GM23338 (cell line): Measurements from ENCODE around the gene GALK1. TPM values are rescaled to one million over a fixed set of nuclear protein-coding genes. Genes with fewer than 3 reads are reported as not detected.

Experiments
- ATAC-seq: fragments of 200-7000 bp; cut with Tn5 transposase; 3 replicates; pipeline ENCODE4 v1.9.1; 2020
- DNase-seq: peaks from one replicate; pipeline ENCODE4 v3.0.0-alpha.2; 2015; ENCODE audit warnings: low spot score
- H2AFZ ChIP-seq: fragments of 200-600 bp; sonication (generic); 2 replicates; pipeline ENCODE4 v1.8.0; 2016; ENCODE audit warnings: antibody characterized with exemption, mild to moderate bottlenecking, moderate library complexity
- H3F3A ChIP-seq: fragments of 200-600 bp; sonication (generic); replicated peaks from 2 replicates; pipeline ENCODE4 v1.8.0; 2017; ENCODE audit warnings: antibody characterized with exemption, mixed run types, low read depth
- H3K27ac ChIP-seq: fragments of 200-600 bp; sonication (generic); 2 replicates; pipeline ENCODE4 v1.6.1; 2016; ENCODE audit warnings: low read depth
- H3K27me3 ChIP-seq: fragments of 200-600 bp; sonication (generic); 2 replicates; pipeline ENCODE4 v1.8.0; 2016; ENCODE audit warnings: mild to moderate bottlenecking, mixed run types, moderate library complexity; ENCODE audit not compliant: insufficient read depth
- H3K36me3 ChIP-seq: fragments of 200-600 bp; sonication (generic); 2 replicates; pipeline ENCODE4 v1.8.0; 2016; ENCODE audit warnings: mild to moderate bottlenecking; ENCODE audit not compliant: insufficient read depth
- H3K4me1 ChIP-seq: fragments of 200-600 bp; sonication (generic); 2 replicates; pipeline ENCODE4 v1.8.0; 2016; ENCODE audit warnings: mild to moderate bottlenecking, moderate library complexity; ENCODE audit not compliant: insufficient read depth
- H3K4me2 ChIP-seq: fragments of 200-600 bp; sonication (generic); 2 replicates; pipeline ENCODE4 v1.7.1; 2017; ENCODE audit warnings: mixed run types
- H3K4me3 ChIP-seq: fragments of 200-600 bp; sonication (generic); 2 replicates; pipeline ENCODE4 v1.6.1; 2016; ENCODE audit warnings: mixed run types
- H3K79me2 ChIP-seq: fragments of 200-600 bp; sonication (generic); replicated peaks from 2 replicates; pipeline ENCODE4 v1.8.0; 2017; ENCODE audit warnings: mild to moderate bottlenecking; ENCODE audit not compliant: insufficient read depth
- H3K9me2 ChIP-seq: fragments of 200-600 bp; sonication (generic); 2 replicates; pipeline ENCODE4 v1.8.0; 2017; ENCODE audit not compliant: insufficient read depth
- H4K20me1 ChIP-seq: fragments of 200-600 bp; sonication (generic); replicated peaks from 2 replicates; pipeline ENCODE4 v1.8.0; 2017; ENCODE audit warnings: mild to moderate bottlenecking; ENCODE audit not compliant: insufficient read depth
- H3K27ac Mint-ChIP-seq: 2 replicates; pipeline ENCODE4 v1.8.0; 2020; ENCODE audit warnings: inconsistent platforms, mild to moderate bottlenecking, moderate library complexity, mixed read lengths
- H3K27me3 Mint-ChIP-seq: 3 replicates; pipeline ENCODE4 v1.8.0; 2022; ENCODE audit warnings: low read depth, mild to moderate bottlenecking, moderate library complexity, mixed read lengths, inconsistent platforms; ENCODE audit not compliant: insufficient read depth, poor library complexity
- H3K36me3 Mint-ChIP-seq: 3 replicates; pipeline ENCODE4 v1.8.0; 2021; ENCODE audit warnings: low read depth, mild to moderate bottlenecking, inconsistent platforms, moderate library complexity, mixed read lengths
- H3K4me1 Mint-ChIP-seq: 3 replicates; pipeline ENCODE4 v1.8.0; 2020; ENCODE audit warnings: mild to moderate bottlenecking, inconsistent platforms, mixed read lengths
- H3K4me3 Mint-ChIP-seq: 3 replicates; pipeline ENCODE4 v1.8.0; 2021; ENCODE audit warnings: moderate library complexity, mild to moderate bottlenecking, inconsistent platforms, mixed read lengths
- H3K9me3 Mint-ChIP-seq: 3 replicates; pipeline ENCODE4 v1.8.0; 2020; ENCODE audit warnings: moderate library complexity, mild to moderate bottlenecking, inconsistent platforms, mixed read lengths
- CTCF ChIP-seq, 2 experiments: fragments of 200-600 bp in 1 of 2; sonication (generic) in 1 of 2; conservative IDR thresholded peaks; 2 replicates each; pipeline versions ENCODE4 v1.5.1 to v1.6.1; 2016 to 2017; ENCODE audit warnings: antibody characterized with exemption in 2 of 2, low read depth in 2 of 2, mild to moderate bottlenecking in 2 of 2, moderate library complexity in 1 of 2
- ZNF114 ChIP-seq: fragments of 250-450 bp; sonication (Bioruptor Pico); IDR thresholded peaks from 2 replicates; pipeline ENCODE4 v1.5.0; 2020; ENCODE audit warnings: mild to moderate bottlenecking, moderate library complexity
- ZNF462 ChIP-seq: fragments of 250-450 bp; sonication (Bioruptor Pico); IDR thresholded peaks from 2 replicates; pipeline ENCODE4 v1.5.0; 2020; ENCODE audit warnings: mild to moderate bottlenecking, moderate library complexity
- polyA plus RNA-seq: library from polyadenylated mRNA; unstranded; fragments of >200 nt; fragmentation: Nextera tagmentation; extraction: Ambion mirVana; gene quantifications from 2 replicates; pipeline ENCODE4 v1.2.1, GENCODE V29; 2016
- total RNA-seq: library from RNA; depleted of rRNA; stranded (reverse); fragments of >200 nt; shearing (Covaris generic); gene quantifications from 2 replicates; pipeline ENCODE4 v1.2.3, GENCODE V29; 2014

Gene GALK1
- total and polyA plus RNA-seq, 2 experiments from 2014 or later, result 30.5 to 31.7 TPM

GRCh38 chr17:75752802-75753513 lies 12.0 kb downstream of the GALK1 start:
- Mint-ChIP-seq H3K36me3 (no peaks in the 10 kb centered on the region), H3K4me1 (peaks cover 6% of the 10 kb centered on the region), H3K27me3 (peaks cover 25% of the 10 kb centered on the region), H3K9me3 (no peaks in the 10 kb centered on the region), H3K27ac (no peak overlapping the region), H3K4me3 (peak overlapping the region; percentile 55)
- no peaks in the 10 kb centered on the region for H3K79me2 ChIP-seq
- DNase-seq (no peak), ATAC-seq (no peak)
- peak overlapping the region; percentile 93; the same call in 1 of the 2 replicates for H2AFZ ChIP-seq
- no peaks in the 10 kb centered on the region for H3K36me3 ChIP-seq
- peak overlapping the region; percentile 73 for H3K4me2 ChIP-seq
- TF ChIP-seq ZNF114 (CRISPR knock-in tag) (0 out of 2 replicates have a peak, but pooled peaks have one; percentile 24), ZNF462 (CRISPR knock-in tag) (no peak), CTCF (conservative IDR thresholded peaks at IDR 0.05; ENCODE audit: low read depth in 2 of 2) (peak; percentile 18 to 24; a peak in 1 of 4 replicates)
- no peaks in the 10 kb centered on the region for H3K9me2 ChIP-seq
- no peaks in the 10 kb centered on the region for H3K27me3 ChIP-seq
- no peaks in the 10 kb centered on the region for H3K4me1 ChIP-seq
- H3K4me3 ChIP-seq, result peak overlapping the region; percentile 53
- no peaks in the 10 kb centered on the region for H4K20me1 ChIP-seq
- no peak overlapping the region for H3K27ac ChIP-seq
- H3F3A ChIP-seq, result peaks cover 7% of the 10 kb centered on the region; the same call in 1 of the 2 replicates
